Progenitor cell of endocrine pancreas (in vitro differentiated cells): ENCODE results near the gene ACSS3. TPM values are rescaled to one million over a fixed set of nuclear protein-coding genes. Genes with fewer than 3 reads are reported as not detected.
A peak's percentile ranks its signal among the peaks of the same experiment; 100 is the strongest.

Experiments
- DNase-seq: peaks from one replicate; pipeline ENCODE4 v3.0.0; 2021; ENCODE audit warnings: low spot score; ENCODE audit not compliant: unreplicated experiment
- H3K27ac Mint-ChIP-seq: 2 replicates; pipeline ENCODE4 v1.8.0; 2021; ENCODE audit warnings: mild to moderate bottlenecking, moderate library complexity, mixed read lengths
- H3K27me3 Mint-ChIP-seq: 2 replicates; pipeline ENCODE4 v1.8.0; 2021; ENCODE audit warnings: mixed read lengths
- H3K36me3 Mint-ChIP-seq: 2 replicates; pipeline ENCODE4 v1.8.0; 2022; ENCODE audit warnings: mixed read lengths; ENCODE audit not compliant: insufficient read depth
- H3K4me1 Mint-ChIP-seq: 2 replicates; pipeline ENCODE4 v1.8.0; 2021; ENCODE audit warnings: low read depth, mixed read lengths
- H3K4me3 Mint-ChIP-seq: 2 replicates; pipeline ENCODE4 v1.8.0; 2021; ENCODE audit warnings: low read depth, mild to moderate bottlenecking, moderate library complexity, mixed read lengths
- H3K9me3 Mint-ChIP-seq: 2 replicates; pipeline ENCODE4 v1.8.0; 2021; ENCODE audit warnings: low read depth, mixed read lengths
- total RNA-seq: library from RNA; stranded (reverse); gene quantifications from 2 replicates; pipeline ENCODE4 v1.2.1, GENCODE V29; 2021
- TF ChIP-seq, protein P1 (sequence below): fragments of 200-600 bp; sonication (generic); IDR thresholded peaks from one replicate; pipeline ENCODE4 v1.5.0; 2021; ENCODE audit warnings: antibody characterized with exemption, mild to moderate bottlenecking; ENCODE audit not compliant: unreplicated experiment

The ACSS3 gene
- total RNA-seq, 1 donor from 2014 or later, result 15.9 TPM

DNA sequence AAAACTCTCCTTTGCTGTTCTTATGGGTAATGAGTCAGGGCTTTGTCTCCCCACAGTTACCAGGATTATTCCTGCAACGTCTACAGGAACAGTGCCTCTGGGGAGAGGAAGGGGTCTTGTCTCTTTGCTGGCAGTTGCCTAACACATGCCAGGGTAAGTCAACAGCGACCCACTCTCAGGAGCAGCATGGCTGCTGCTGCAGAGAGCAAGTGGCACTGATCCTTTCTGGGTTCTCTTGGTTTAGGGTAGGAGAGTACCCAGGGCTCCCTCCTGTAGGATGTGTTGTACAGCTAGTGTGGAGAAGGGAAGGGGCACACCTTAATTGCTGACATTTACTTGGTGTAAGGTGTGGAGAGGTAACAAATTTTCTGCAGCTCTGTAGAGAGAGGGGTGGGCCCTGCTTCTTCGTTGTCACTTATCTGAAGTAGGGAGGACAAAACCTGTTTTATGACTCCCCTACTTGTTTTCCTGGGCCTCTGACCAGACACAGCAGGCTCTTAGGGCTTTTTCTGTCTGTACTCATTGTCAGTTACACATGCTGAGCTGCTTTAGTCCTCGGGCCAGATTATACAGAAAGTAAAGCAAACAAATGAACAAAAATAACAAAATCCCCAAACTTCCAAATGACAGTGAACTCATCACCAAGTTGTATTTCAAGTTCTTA is 168.2 kb downstream of the ACSS3 start:
- Mint-ChIP-seq H3K4me3 (no peak overlapping the region), H3K4me1 (peaks cover 6% of the 10 kb centered on the region), H3K9me3 (peaks cover 7% of the 10 kb centered on the region), H3K27me3 (no peaks in the 10 kb centered on the region), H3K36me3 (peaks cover 10% of the 10 kb centered on the region), H3K27ac (peak overlapping the region; percentile 65)
- DNase-seq, result no peak
- TF ChIP-seq, protein P1, sequence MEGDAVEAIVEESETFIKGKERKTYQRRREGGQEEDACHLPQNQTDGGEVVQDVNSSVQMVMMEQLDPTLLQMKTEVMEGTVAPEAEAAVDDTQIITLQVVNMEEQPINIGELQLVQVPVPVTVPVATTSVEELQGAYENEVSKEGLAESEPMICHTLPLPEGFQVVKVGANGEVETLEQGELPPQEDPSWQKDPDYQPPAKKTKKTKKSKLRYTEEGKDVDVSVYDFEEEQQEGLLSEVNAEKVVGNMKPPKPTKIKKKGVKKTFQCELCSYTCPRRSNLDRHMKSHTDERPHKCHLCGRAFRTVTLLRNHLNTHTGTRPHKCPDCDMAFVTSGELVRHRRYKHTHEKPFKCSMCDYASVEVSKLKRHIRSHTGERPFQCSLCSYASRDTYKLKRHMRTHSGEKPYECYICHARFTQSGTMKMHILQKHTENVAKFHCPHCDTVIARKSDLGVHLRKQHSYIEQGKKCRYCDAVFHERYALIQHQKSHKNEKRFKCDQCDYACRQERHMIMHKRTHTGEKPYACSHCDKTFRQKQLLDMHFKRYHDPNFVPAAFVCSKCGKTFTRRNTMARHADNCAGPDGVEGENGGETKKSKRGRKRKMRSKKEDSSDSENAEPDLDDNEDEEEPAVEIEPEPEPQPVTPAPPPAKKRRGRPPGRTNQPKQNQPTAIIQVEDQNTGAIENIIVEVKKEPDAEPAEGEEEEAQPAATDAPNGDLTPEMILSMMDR, result no peak

DNA sequence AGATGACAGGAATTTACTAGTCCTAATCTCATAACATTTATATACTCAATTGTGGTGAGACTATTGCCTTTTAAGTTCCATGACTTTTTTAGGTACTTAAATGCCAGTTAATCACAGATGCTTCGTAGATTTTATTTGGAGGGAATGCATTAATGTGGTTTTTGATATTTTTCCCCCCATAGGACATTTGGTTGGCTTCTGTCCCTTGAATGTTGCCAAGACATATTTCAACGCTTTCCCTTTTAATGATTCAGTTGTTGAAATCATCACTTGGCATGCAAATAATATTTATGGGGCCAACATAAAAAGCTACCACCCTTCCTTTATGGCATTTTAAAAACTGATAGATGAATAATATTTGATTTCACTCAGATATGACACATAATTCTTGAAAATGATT is 172.1 kb downstream of the ACSS3 start:
- no peak for DNase-seq
- H3K9me3 Mint-ChIP-seq, result no peaks in the 10 kb centered on the region
- H3K4me1 Mint-ChIP-seq, result peaks cover 12% of the 10 kb centered on the region
- no peak overlapping the region for H3K27ac Mint-ChIP-seq
- H3K36me3 Mint-ChIP-seq, result no peaks in the 10 kb centered on the region
- TF ChIP-seq, protein P1, result no peak
- no peaks in the 10 kb centered on the region for H3K27me3 Mint-ChIP-seq
- no peak overlapping the region for H3K4me3 Mint-ChIP-seq

DNA sequence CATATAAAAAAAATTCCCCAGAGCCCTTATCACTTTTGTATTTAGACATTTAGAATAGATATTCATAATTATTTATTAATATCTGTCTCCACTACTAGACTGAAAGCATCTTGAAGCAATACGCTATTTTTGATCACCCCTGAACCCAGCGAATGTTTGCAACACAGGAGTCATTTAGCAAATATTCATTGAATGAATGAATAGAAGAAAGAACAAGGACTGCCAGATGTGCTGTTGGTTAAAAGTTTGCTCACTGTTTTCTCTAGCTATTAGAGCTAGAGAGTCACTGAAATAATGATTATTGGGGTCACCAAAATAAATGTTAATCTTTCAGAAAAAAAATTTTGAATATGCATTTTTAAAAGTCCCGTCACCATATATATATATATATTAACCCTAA is 174.3 kb downstream of the ACSS3 start:
- H3K4me1 Mint-ChIP-seq, result peaks cover 6% of the 10 kb centered on the region
- H3K36me3 Mint-ChIP-seq, result no peaks in the 10 kb centered on the region
- no peak overlapping the region for H3K27ac Mint-ChIP-seq
- no peak for DNase-seq
- H3K4me3 Mint-ChIP-seq, result no peak overlapping the region
- H3K9me3 Mint-ChIP-seq, result no peaks in the 10 kb centered on the region
- TF ChIP-seq, protein P1, result no peak
- no peaks in the 10 kb centered on the region for H3K27me3 Mint-ChIP-seq

DNA sequence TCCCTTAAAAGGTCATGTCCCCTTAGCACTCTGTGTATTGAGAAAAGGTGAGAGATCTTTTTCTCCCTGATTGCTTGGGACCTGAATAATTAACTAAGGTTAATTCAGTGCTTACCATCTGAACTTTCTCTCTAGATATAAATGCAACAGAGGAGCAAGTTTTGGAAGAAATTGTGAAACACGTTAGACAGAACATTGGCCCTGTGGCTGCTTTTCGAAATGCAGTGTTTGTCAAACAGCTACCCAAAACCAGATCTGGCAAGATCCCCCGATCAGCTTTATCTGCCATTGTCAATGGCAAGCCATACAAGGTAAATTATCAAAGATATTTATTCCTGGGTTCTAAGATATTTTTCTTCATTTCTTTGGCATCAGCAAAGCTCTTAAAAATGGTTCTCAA is 175.5 kb downstream of the ACSS3 start:
- Mint-ChIP-seq H3K4me3 (no peak overlapping the region), H3K36me3 (no peaks in the 10 kb centered on the region), H3K9me3 (no peaks in the 10 kb centered on the region), H3K27ac (no peak overlapping the region), H3K27me3 (no peaks in the 10 kb centered on the region), H3K4me1 (peaks cover 6% of the 10 kb centered on the region)
- no peak for DNase-seq
- TF ChIP-seq, protein P1, result no peak

DNA sequence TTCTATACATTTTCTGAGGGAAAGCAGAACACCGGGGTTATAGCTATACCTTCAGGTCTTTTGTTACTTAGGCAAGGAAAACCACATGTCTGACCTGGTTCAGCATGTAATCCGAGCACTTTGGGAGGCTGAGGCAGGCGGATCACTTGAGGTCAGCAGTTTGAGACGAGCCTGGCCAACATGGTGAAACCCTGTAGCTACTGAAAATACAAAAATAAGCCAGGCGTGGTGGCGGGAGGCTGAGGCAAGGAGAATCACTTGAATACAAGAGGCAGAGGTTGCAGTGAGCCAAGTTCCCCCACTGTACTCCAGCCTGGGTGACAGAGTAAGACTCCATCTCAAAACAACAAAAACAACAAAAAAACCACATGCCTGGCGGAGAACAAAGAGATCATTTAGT is 177.6 kb downstream of the ACSS3 start:
- Mint-ChIP-seq H3K4me3 (no peak overlapping the region), H3K9me3 (no peaks in the 10 kb centered on the region), H3K27me3 (no peaks in the 10 kb centered on the region), H3K27ac (peak overlapping the region; percentile 50), H3K36me3 (no peaks in the 10 kb centered on the region), H3K4me1 (peaks cover 6% of the 10 kb centered on the region)
- TF ChIP-seq, protein P1, result no peak
- no peak for DNase-seq
